Activated CD8-positive, alpha-beta memory T cell treated with anti-CD3 and anti-CD28 coated beads, Interleukin-2, amount 50 U/mL, for 48 hours (primary cell): ENCODE data around the gene LPCAT4.
A peak's percentile ranks its signal among the peaks of the same experiment; 100 is the strongest.
"Not testable (repeated sequence)": the region's sequence is repeated elsewhere in the genome, so short reads cannot be mapped to it uniquely, and the experiment has no call there.

ENCODE experiments used
- DNase-seq: peaks from one replicate; pipeline ENCODE4 v3.0.0-alpha.2; 2020

Gene LPCAT4

DNA sequence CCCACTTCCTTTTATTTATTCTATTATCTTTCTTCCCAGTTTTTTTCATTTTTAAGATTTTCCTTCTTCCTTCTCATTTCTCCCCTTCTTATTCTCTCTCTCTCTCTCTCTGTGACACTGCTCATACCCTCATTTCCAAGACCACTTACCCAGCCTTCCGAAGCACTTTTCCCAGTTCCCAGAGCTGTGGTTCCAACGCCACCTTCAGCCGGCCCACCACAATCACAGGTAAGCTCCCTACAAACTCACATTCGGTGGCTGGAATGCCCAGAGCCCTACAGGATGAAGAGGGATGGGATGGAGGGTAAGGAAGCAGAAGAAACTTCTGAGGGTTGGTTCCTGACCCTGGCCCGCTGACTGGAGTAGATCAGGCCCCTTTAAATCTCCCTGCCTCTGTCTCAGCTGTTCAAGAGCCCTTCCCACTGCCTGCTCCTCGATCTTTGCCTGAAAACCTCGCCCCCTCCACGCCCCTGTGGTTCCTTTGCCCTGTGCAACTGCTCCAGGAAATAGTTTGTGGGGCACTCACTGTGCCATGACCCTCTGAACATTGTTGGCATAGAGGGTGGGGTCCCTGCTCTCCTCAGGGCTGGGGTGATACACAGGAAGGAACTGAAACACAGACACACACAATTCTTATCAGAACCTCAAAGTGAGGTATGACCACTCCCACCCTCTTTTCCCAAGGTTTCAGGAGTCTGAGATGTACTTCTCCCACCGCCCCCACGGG, 4.8 kb downstream of the LPCAT4 start:
- no peak for DNase-seq

DNA sequence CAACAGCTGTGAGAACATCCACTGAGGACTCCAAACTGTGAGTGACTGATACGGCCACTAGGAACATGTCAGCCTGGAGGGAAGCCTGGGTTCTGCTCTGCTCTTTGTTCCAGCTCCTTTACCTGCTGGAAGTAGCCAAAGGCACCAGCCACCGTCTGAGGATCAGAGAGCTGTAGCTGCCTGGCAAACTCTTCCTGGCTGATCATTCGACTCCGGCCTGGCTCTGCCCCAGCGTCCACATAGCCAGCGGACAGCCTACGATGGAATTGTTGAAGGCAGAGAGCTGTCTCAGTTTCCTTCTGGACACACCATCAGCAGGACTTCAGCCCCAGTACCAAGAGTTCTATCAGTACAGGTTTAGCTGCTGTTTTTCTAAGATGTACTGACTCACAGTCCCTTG, 5.7 kb downstream of the LPCAT4 start:
- no peak for DNase-seq

DNA sequence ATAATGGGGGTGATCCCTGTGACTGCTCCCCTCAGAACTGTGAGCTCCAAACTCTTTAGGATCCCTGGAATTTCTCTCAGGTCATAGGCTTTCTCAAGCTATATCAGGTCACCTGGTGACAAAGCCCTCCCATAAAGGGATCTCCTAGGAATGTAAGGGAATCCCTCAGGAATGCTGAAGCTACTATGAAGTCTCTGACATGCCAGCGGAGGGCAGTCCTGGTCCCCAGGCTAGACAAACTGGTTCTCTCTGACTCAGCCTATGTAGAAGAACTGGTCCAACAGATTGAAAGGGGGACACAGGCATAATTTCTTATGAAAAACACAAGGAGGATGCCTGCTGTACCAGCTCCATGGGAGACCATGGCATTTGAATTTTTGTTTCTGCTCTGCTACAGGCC, 6.7 kb downstream of the LPCAT4 start:
- DNase-seq = no peak

DNA sequence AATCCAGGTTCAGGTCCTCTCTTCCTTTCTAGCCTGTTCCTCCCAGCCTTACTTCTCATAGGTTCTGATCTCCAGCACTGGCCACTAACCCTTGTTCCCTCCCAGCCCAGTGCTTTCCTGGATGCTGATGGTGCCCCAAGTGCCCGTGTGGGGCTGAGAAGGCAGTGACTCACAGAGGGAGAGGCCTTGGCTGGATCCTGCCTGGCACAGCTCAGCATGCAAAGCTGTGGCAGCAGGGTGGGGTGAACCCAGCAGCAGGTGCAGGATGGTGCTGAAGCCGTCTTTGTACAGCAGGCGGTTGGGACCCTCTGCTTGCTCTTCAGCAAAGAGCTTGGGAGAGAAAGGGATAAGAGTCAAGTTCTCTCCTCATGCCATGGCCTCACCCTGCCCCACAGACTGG, 7.6 kb downstream of the LPCAT4 start:
- no peak for DNase-seq

DNA sequence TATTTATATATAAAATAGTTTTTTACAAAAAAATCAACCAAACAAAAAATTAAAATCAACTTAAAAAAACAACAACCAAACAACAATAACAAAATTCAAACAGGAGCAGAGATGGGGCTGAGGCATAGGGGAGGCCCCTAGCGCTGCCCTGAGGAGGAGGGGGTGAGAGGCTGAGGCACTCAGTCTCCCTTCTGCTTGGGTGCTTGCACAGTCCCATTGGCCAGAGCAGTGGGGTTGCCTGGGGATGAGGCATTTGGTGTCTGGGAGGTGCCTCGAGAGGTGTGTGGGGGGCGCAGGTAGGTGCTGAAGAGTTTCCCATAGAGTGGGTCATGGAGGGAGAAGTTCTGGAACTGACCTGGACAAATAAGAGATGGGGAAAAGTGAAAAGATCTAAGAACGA, 8.0 kb downstream of the LPCAT4 start:
- no peak for DNase-seq

DNA sequence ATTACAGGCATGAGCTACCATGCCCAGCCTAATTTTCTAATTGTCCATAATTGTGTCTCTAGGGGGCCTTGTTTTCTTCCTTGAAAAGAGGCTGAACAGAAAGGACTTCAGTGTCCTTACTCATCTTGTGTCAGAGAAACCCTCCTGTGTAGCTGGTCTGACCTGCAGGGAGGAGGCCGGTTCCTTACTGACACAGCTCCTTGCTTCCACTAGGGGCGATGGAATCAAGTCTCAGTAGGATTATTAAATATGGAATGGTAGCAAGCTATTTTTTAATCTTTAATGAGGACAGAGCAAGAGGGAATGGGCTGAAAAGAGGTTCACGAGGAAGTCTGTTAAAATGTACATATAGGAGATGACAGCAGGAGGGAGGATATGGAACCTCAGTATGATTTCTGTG, 8.6 kb downstream of the LPCAT4 start:
- DNase-seq = no peak

DNA sequence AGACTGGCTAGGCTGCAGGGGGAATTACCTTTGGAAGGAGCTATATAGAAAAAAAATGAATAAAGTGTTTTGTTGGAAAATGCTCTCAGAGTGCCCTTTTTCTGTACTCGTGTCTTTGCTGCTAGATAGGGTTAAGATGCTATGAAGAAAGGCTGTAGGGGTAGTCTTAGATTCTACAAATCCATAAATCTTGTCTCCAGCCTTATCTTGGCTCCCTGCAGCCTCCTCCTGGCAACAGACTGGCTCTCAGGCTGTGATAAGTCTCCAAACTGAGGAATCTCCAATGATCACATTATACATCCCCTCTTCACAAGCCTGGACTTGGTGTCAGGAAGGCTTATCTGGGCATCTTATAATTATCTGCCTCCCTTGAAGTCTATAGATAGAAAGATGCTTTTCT, 9.3 kb downstream of the LPCAT4 start:
- no peak for DNase-seq

DNA sequence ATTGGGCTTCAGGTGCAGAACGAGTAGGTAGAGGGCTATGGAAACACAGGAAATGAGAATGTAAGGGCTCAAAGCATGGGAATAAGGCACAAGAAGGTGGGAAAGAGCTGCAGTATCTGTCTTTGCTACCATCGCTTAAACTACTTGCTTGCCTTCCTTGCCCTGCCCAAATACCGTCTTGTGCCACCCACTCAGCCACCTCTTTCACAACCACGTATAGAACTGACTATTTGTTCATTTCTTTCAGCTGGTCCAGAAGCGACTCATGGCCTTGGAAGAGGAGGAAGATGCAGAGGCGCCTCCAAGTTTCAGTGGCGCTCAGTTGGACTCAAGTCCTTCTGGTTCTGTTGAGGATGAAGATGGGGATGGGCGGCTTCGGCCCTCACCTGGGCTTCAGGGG, 11.8 kb downstream of the LPCAT4 start:
- DNase-seq = no peak

DNA sequence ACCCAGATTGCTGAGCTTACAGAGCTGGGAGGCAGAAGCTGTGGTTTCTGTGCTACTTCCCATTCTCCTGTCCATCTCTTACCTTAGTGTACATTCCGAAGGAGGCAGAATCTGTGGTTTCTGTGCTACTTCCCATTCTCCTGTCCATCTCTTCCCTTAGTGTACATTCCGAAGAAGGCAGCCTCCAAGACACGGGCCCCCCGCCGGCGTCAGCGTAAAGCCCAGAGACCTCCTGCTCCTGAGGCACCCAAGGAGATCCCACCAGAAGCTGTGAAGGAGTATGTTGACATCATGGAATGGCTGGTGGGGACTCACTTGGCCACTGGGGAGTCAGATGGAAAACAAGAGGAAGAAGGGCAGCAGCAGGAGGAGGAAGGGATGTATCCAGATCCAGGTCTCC, 12.7 kb downstream of the LPCAT4 start:
- DNase-seq = no peak

DNA sequence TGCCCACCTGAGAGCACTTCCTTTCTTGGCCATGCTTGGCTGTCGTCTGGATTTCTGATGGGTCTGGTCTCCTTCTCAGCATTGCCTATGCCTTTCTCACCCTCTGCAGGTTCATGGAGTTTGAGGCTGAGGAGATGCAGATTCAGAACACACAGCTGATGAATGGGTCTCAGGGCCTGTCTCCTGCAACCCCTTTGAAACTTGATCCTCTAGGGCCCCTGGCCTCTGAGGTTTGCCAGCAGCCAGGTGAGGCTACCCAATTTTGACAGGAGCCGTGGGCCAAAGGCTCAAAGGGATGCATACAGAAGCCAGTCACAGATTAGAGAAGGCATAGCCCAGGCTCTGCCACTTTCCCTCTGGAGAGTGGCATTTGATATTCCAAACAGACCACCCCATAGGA, 13.4 kb downstream of the LPCAT4 start:
- no peak for DNase-seq

DNA sequence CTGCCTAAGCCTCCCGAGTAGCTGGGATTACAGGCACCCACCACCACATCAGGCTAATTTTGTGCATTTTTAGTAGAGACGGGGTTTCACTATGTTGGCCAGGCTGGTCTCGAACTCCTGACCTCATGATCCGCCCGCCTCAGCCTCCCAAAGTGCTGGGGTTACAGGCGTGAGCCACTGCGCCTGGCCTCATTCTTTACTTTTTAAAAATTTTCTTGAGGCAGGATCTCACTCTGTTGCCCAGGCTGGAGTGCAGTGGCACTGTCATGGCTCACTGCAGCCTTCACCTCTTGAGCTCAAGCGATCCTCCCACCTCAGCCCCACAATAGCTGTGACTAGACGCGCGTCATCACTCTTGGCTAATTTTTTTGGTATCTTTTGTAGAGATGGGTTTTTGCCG, 14.0 kb downstream of the LPCAT4 start:
- not testable (repeated sequence) for DNase-seq

DNA sequence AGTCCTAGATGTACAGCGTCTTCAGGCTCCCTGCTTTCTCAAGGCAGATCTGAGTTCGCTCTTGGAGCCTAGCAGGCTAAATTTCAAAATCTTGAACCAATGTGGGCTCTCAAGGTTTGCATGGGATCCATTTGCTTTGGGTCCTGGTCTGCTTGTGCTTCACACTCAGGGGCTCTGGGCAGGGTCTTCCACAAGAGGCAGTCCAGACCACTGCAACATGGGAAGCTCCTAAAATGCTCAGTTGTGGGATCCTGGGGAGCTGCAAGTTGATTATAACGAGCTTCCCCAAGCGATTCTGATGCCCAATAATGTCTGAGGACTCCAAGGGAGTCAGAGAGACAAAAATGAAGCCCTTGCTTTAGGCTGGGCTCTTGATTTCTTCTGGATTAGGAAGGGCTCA, 17.2 kb downstream of the LPCAT4 start:
- no peak for DNase-seq

DNA sequence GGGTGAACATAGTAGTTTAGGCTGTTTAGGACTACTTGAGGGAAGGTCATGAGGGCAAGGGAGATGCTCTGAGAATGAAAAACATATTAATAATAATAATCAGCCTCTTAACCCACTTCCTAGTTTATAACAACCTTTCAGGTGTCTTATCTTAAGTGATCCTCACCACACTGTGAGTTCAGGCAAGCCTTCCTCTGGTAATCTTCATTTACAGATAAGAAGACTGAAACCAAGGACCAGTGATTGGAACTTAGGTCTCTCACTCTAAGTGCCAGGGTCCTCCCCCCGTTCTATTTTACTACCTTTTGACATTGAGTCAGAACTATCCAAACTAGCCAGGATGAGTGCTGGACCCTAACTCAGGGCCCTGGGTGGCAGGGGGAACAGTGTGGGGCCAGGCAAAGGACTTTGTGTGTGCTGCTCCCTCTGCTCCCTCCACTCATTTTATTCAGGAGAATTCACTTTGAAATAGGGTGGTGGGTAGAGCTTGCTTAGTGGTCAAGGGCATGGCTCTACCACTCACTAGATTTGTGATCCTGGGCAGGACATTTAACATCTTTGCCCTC, 18.2 kb downstream of the LPCAT4 start:
- DNase-seq = no peak

DNA sequence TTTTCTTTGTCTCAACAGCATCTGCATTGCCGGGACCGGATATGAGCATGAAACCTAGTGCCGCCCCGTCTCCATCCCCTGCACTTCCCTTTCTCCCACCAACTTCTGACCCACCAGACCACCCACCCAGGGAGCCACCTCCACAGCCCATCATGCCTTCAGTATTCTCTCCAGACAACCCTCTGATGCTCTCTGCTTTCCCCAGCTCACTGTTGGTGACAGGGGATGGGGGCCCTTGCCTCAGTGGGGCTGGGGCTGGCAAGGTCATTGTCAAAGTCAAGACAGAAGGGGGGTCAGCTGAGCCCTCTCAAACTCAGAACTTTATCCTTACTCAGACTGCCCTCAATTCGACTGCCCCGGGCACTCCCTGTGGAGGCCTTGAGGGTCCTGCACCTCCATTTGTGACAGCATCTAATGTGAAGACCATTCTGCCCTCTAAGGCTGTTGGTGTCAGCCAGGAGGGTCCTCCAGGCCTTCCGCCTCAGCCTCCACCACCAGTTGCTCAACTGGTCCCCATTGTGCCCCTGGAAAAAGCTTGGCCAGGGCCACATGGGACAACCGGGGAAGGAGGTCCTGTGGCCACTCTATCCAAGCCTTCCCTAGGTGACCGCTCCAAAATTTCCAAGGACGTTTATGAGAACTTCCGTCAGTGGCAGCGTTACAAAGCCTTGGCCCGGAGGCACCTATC, 18.9 kb downstream of the LPCAT4 start:
- DNase-seq = no peak

DNA sequence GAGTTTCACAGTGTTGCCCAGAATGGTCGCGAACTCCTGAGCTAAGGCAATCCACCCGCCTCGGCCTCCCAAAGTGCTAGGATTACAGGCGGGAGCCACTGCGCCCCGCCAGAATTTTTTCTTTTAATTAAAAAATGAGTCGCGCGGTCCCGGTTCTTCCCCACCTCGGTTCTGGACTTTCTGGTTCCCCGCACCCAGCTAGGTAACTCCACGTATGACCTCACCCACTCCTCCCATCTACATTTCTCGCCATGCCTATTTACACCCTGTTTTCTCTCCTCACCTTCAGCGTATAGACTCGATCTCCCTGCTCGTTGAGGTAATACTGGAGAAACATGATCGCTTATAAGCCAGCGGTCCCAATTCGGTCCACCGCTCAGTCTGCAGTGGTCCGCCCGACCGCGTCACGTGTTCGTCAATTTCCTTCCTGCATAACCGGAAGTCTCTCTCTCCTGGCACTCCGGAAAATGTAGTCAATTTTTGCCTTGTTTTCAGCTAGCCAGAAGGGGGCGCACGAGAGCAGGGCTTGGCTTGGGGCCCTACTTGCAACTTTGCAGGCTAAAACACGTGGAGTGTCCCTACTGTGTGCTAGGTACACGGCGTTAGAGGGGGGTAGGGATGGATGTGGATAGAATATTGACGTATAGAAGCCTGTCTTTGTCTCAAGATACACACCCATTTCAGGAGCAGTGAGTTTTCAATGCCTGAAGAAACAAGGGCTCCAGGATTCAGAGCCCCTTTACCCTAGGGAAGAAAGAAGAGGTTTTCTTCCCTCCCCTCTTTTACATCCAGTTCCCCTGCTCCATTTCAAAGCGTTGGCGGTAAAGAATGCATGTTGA, 24.0 kb downstream of the LPCAT4 start, which contains the start of the genes NOP10 and NUTM1:
NOP10 (minus strand) TSS at position 400 of the 839 bp plus-strand sequence; CDS start at position 337, 63 bp downstream.
NUTM1 (plus strand) TSS at position 579 of the 839 bp plus-strand sequence. CDS start 382 bp downstream, outside the sequence.
- DNase-seq = peak; percentile 99

DNA sequence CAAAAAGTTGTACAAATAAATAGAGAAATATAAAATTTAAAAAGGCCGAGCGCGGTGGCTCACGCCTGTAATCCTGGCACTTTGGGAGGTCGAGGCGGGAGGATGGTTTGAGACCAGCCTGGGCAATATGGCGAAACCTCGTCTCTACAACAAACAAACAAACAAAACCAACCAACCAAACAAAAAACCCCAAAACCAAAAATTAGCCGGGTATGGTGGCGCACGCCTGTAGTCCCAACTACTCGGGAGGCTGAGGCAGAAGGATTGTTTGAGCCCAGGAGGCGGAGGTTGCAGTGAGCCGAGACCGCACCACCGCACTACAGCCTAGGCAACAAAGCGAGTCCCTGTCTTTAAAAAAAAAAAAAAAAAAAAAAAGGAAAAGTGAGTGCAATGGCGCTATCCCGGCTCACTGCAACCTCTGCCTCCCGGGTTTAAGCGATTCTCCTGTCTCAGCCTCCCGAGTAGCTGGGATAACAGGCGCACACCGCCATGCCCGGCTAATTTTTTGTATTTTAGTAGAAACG, 24.7 kb downstream of the LPCAT4 start:
- DNase-seq = not testable (repeated sequence)

DNA sequence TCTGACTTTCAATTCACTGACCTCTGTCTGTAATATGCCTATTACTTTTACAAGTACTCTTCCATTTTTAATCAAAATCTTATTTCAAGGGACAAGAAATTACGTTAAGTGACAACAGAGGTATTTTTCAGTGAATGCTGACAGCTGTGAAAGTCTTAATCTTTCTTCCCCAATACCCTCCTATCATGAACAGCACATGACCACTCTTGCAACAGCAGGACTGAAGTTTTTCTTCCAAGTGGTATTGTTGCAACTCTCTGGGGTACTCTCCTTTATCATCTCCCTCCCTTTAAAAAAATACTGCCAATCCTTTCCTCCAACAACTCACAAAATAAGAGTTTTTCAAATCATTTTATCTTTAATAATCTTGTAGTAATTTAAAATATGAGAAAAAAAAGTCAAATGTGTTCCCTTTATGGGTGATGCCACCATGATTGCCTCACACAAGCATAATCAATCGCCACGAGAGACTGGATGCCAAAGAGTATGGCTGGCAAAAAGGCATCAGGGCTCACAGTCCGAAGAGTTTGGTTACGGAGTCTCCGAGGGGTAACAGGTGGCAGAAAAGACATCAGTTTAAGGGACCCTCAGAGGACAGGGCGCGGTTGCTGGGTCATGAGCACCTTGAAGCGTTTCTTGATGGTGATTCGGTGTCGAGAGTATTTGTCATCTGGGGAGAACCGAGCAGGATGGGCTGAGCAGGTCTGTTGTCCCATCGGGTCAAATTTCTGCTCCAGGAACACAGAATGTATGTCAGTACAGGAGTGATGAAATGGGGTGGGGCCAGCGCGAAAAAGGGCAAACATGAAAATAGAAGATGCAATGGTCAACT, 25.4 kb downstream of the LPCAT4 start:
- DNase-seq = no peak

DNA sequence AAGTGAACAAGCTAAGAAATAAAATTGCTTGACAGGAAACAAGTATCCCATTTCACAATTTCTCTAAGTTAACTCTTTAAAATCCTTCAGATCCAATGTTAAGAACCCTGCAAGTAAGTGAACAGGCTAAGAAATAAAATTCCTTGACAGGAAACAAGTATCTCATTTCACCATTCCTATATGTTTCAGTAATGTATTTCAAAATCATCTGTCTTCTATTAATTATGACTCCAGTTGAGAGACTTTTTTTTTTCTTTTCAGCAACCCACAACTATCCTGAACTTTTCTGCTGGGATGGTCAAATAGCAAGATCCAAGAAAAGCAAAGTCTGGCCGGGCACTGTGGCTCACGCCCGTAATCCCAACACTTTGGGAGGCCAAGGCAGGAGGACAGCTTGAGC, 27.1 kb downstream of the LPCAT4 start:
- no peak for DNase-seq

DNA sequence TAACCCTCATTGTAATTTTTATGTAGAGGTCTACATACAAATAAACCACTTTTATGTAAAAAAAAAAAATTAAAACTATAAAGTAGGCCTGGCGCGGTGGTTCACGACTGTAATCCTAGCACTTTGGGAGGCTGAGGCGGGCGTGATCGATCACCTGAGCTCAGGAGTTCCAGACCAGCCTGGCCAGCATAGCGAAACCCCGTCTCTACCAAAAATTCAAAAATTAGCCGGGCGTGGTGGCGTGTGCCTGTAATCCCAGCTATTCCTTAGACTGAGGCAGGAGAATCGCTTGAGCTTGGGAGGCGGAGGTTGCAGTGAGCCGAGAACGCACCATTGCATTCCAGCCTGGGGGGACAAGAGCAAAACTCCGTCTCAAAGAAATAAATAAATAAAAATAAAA, 28.6 kb downstream of the LPCAT4 start:
- DNase-seq = no peak

DNA sequence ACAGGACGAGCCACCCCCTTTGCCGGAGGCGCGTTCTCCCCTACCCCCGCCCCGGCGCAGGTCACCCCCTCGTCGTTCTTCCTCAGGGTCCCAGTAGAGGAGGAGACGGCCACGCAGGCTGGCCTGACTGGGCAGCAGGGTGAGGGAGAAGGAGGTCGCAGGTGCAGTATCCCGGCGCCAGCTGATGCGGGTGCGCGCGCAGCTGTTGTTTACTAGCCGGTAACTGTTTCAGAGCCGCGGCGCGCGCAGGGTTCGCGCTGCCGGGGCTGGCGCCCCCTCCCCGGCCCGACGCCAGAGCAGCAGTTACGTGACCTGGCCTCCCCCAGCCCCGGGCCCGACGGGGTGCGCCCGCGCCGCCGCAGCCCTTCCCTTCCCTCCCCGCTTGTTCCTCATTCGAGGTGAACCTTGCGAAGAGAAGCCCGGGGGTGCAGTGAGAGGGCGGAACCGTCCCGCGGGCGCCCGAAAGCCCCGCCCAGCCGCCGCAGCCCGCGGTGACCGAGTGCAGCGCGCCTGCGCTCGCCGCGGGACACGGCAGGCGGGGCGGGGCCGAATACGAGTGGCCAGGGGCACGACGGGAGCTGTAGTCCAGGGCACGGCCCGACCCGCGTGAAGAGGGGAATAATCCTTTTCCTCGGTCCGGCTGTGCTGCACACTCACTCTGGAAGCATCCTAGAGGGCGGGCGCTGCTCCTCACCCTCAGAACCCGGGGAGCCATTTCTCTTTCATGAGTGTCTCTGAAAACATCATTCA, 29.3 kb downstream of the LPCAT4 start, which contains the start of gene SLC12A6:
SLC12A6 (minus strand) TSS at position 225 of the 750 bp plus-strand sequence. CDS start 1,101 bp downstream, outside the sequence.
- peak; percentile 94 for DNase-seq

DNA sequence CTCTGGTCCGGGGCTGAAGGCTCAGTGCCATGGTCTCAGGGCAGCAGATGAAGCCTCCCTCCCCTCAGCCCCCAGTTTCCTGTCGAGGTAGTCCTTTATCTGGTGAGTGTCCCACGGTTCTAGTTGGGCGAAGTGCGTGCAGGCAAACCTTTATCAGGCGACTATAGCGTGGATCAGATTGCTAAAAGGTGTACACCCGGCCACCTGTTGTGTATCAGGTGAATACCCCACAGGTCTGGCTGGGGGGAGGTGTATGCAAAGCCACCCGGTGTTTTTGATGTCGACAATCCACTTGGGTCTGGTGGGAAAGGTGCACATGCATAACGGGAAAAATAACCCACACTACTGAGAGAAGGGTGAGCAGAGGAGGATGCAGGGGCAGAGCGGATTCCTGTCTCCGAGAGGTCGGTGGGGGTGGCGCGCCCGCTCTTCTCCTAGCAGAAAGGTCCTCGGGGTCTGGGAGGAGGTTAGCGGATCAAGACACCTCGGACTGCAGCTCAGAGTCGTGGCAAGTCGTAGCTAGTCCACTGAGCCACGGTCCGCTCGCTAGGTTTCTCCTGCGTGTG, 29.9 kb downstream of the LPCAT4 start:
- DNase-seq = peak; percentile 63
